H9 (cell line): Measurements from ENCODE around the gene MORC1. TPM values are rescaled to one million over a fixed set of nuclear protein-coding genes. Genes with fewer than 3 reads are reported as not detected.

Experiments used
- DNase-seq: peaks from one replicate; pipeline ENCODE4 v3.0.0-alpha.2; 2017
- H2AFZ ChIP-seq: one replicate; pipeline ENCODE4 v1.6.1; 2013; ENCODE audit warnings: mild to moderate bottlenecking, low read length, control low read depth, moderate library complexity
- H2AK5ac ChIP-seq: 2 replicates; pipeline ENCODE4 v1.6.1; 2013; ENCODE audit warnings: low read length, control low read depth, mixed read lengths; ENCODE audit not compliant: insufficient read length
- H2BK120ac ChIP-seq: one replicate; pipeline ENCODE4 v1.6.1; 2013; ENCODE audit warnings: low read depth, mild to moderate bottlenecking, low read length, control low read depth, inconsistent platforms; ENCODE audit not compliant: poor library complexity, severe bottlenecking
- H2BK12ac ChIP-seq: 2 replicates; pipeline ENCODE4 v1.6.1; 2013; ENCODE audit warnings: low read length, control low read depth, mixed read lengths, low read depth; ENCODE audit not compliant: insufficient read length
- H2BK15ac ChIP-seq: 2 replicates; pipeline ENCODE4 v1.6.1; 2013; ENCODE audit warnings: low read depth, low read length, control low read depth
- H2BK20ac ChIP-seq: one replicate; pipeline ENCODE4 v1.6.1; 2013; ENCODE audit warnings: low read depth, mild to moderate bottlenecking, low read length, control low read depth, inconsistent platforms; ENCODE audit not compliant: poor library complexity, severe bottlenecking
- H2BK5ac ChIP-seq: 2 replicates; pipeline ENCODE4 v1.6.1; 2013; ENCODE audit warnings: low read length, control low read depth, mixed read lengths; ENCODE audit not compliant: insufficient read length
- H3K14ac ChIP-seq: 2 replicates; pipeline ENCODE4 v1.6.1; 2013; ENCODE audit warnings: low read length, control low read depth; ENCODE audit not compliant: insufficient read depth
- H3K18ac ChIP-seq: 2 replicates; pipeline ENCODE4 v1.6.1; 2013; ENCODE audit warnings: low read depth, mild to moderate bottlenecking, mixed read lengths, low read length, control low read depth; ENCODE audit not compliant: insufficient read length
- H3K23ac ChIP-seq: 2 replicates; pipeline ENCODE4 v1.6.1; 2013; ENCODE audit warnings: low read length, control low read depth, mixed read lengths, low read depth; ENCODE audit not compliant: insufficient read length
- H3K23me2 ChIP-seq: 2 replicates; pipeline ENCODE4 v1.6.1; 2013; ENCODE audit warnings: low read depth, mild to moderate bottlenecking, mixed read lengths, low read length, control low read depth; ENCODE audit not compliant: insufficient read length, poor library complexity, severe bottlenecking
- H3K27ac ChIP-seq: 2 replicates; pipeline ENCODE4 v1.5.1; 2013; ENCODE audit warnings: low read length, control low read depth, mixed read lengths, low read depth; ENCODE audit not compliant: insufficient read length
- H3K27me3 ChIP-seq: 2 replicates; pipeline ENCODE4 v1.6.1; 2013; ENCODE audit warnings: low read length, control low read depth, inconsistent platforms; ENCODE audit not compliant: insufficient read depth
- H3K4ac ChIP-seq: 2 replicates; pipeline ENCODE4 v1.6.1; 2013; ENCODE audit warnings: low read depth, mild to moderate bottlenecking, control low read depth, inconsistent platforms, low read length, moderate library complexity
- H3K4me1 ChIP-seq: 2 replicates; pipeline ENCODE4 v1.6.1; 2013; ENCODE audit warnings: low read length, control low read depth, inconsistent platforms; ENCODE audit not compliant: insufficient read depth
- H3K4me2 ChIP-seq: 2 replicates; pipeline ENCODE4 v1.6.1; 2013; ENCODE audit warnings: low read length, control low read depth, mixed read lengths; ENCODE audit not compliant: insufficient read length, insufficient read depth
- H3K56ac ChIP-seq: 2 replicates; pipeline ENCODE4 v1.6.1; 2013; ENCODE audit warnings: low read depth, mild to moderate bottlenecking, mixed read lengths, low read length, control low read depth; ENCODE audit not compliant: insufficient read length
- H3K79me1 ChIP-seq: 2 replicates; pipeline ENCODE4 v1.6.1; 2013; ENCODE audit warnings: low read depth, mild to moderate bottlenecking, moderate library complexity, low read length, control low read depth, inconsistent platforms; ENCODE audit not compliant: insufficient read depth, poor library complexity, severe bottlenecking
- H3K79me2 ChIP-seq: 2 replicates; pipeline ENCODE4 v1.6.1; 2013; ENCODE audit warnings: low read length, control low read depth, inconsistent platforms; ENCODE audit not compliant: insufficient read depth
- H3K9ac ChIP-seq: 2 replicates; pipeline ENCODE4 v1.6.1; 2013; ENCODE audit warnings: low read length, control low read depth, mixed read lengths; ENCODE audit not compliant: insufficient read length; ENCODE audit errors: extremely low read depth
- H3K9me3 ChIP-seq: one replicate; pipeline ENCODE4 v1.6.1; 2013; ENCODE audit warnings: low read depth, low read length, inconsistent platforms; ENCODE audit not compliant: control insufficient read depth
- H3T11ph ChIP-seq: one replicate; pipeline ENCODE4 v1.6.1; 2013; ENCODE audit warnings: mild to moderate bottlenecking, low read length, control low read depth, inconsistent platforms
- H4K20me1 ChIP-seq: one replicate; pipeline ENCODE4 v1.6.1; 2013; ENCODE audit not compliant: control insufficient read depth, insufficient read length, insufficient read depth
- H4K5ac ChIP-seq: 2 replicates; pipeline ENCODE4 v1.6.1; 2013; ENCODE audit warnings: low read depth, mild to moderate bottlenecking, mixed read lengths, low read length, control low read depth; ENCODE audit not compliant: insufficient read length
- H4K8ac ChIP-seq: replicated peaks from 2 replicates; pipeline ENCODE4 v1.6.1; 2013; ENCODE audit warnings: low read length, control low read depth, mixed read lengths, low read depth; ENCODE audit not compliant: insufficient read length
- H4K91ac ChIP-seq: 2 replicates; pipeline ENCODE4 v1.6.1; 2013; ENCODE audit warnings: low read depth, mild to moderate bottlenecking, moderate library complexity, mixed read lengths, low read length, control low read depth; ENCODE audit not compliant: insufficient read length
- H3K27ac Mint-ChIP-seq, 3 experiments: 2 replicates in 2 of 3; 3 replicates in 1 of 3; pipeline ENCODE4 v1.8.0; 2020 to 2021; ENCODE audit warnings: mixed read lengths in 3 of 3, mild to moderate bottlenecking in 1 of 3, moderate library complexity in 1 of 3
- H3K27me3 Mint-ChIP-seq: 2 replicates; pipeline ENCODE4 v1.8.0; 2021; ENCODE audit warnings: low read depth, mild to moderate bottlenecking, moderate library complexity, mixed read lengths
- H3K36me3 Mint-ChIP-seq, 3 experiments: 2 replicates in 2 of 3; 3 replicates in 1 of 3; pipeline ENCODE4 v1.8.0; 2020 to 2021; ENCODE audit warnings: low read depth in 3 of 3, mixed read lengths in 3 of 3; ENCODE audit not compliant: insufficient read depth in 1 of 3
- H3K4me1 Mint-ChIP-seq, 2 experiments: 2 replicates each; pipeline ENCODE4 v1.8.0; 2020; ENCODE audit warnings: mixed read lengths in 2 of 2
- H3K4me3 Mint-ChIP-seq, 2 experiments: 2 replicates in 1 of 2; 3 replicates in 1 of 2; pipeline ENCODE4 v1.8.0; 2020 to 2021; ENCODE audit warnings: mild to moderate bottlenecking in 2 of 2, mixed read lengths in 2 of 2, moderate library complexity in 1 of 2
- H3K9me3 Mint-ChIP-seq, 2 experiments: 2 replicates in 1 of 2; 3 replicates in 1 of 2; pipeline ENCODE4 v1.8.0; 2020; ENCODE audit warnings: mild to moderate bottlenecking in 2 of 2, mixed read lengths in 2 of 2, moderate library complexity in 1 of 2
- WGBS: extraction: QIAGEN DNeasy Blood & Tissue Kit; methylation state at CpG from one replicate; pipeline ENCODE4 v1.1.7; 2013; ENCODE audit warnings: missing lambda C conversion rate, low lambda C conversion rate, mixed read lengths; ENCODE audit not compliant: insufficient read length; ENCODE audit errors: extremely low coverage; 5-methylcytosine and 5-hydroxymethylcytosine counted together
- total RNA-seq: library from RNA; stranded (reverse); gene quantifications from 2 replicates; pipeline ENCODE4 v1.2.1, GENCODE V29; 2021
- TF ChIP-seq, protein P1 (sequence below): fragments of 200-600 bp; sonication (generic); conservative IDR thresholded peaks from 3 replicates; pipeline ENCODE4 v1.8.0; 2021; ENCODE audit warnings: antibody characterized with exemption, mild to moderate bottlenecking

Gene MORC1
- total RNA-seq, 1 experiment from 2014 or later: not detected

GRCh38 chr3:109112946-109113760 lies 4.8 kb downstream of the MORC1 start:
- H4K91ac ChIP-seq: no peak overlapping the region
- no peaks in the 10 kb centered on the region for H3K4me1 ChIP-seq
- H2BK20ac ChIP-seq: no peak overlapping the region
- no peak overlapping the region for H3K23ac ChIP-seq
- DNase-seq: no peak
- no peaks in the 10 kb centered on the region for H4K20me1 ChIP-seq
- peaks cover 2% of the 10 kb centered on the region; the same call in 1 of the 2 replicates for H3K79me2 ChIP-seq
- no peak overlapping the region for H4K8ac ChIP-seq
- no peaks in the 10 kb centered on the region for H3K9me3 ChIP-seq
- no peak overlapping the region for H3K27ac Mint-ChIP-seq
- H3K56ac ChIP-seq: no peak overlapping the region
- no peak overlapping the region for H2AK5ac ChIP-seq
- no peak overlapping the region for H3K4ac ChIP-seq
- H3K27me3 Mint-ChIP-seq: no peaks in the 10 kb centered on the region
- H3K14ac ChIP-seq: no peak overlapping the region
- no peaks in the 10 kb centered on the region for H3K9me3 Mint-ChIP-seq
- no peak overlapping the region for H2BK120ac ChIP-seq
- no peak overlapping the region for H3K4me2 ChIP-seq
- no peak overlapping the region for H3K9ac ChIP-seq
- H3K27ac ChIP-seq: no peak overlapping the region
- no CpG with 5 or more reads among the region's 4 CpGs for WGBS
- no peak overlapping the region for H2BK15ac ChIP-seq
- no peak overlapping the region for H3T11ph ChIP-seq
- H2AFZ ChIP-seq: no peak overlapping the region
- H3K4me1 Mint-ChIP-seq: no peaks in the 10 kb centered on the region
- no peak overlapping the region for H3K4me3 Mint-ChIP-seq
- no peaks in the 10 kb centered on the region for H3K36me3 Mint-ChIP-seq
- no peak overlapping the region for H2BK5ac ChIP-seq
- no peaks in the 10 kb centered on the region for H3K27me3 ChIP-seq
- H3K79me1 ChIP-seq: no peaks in the 10 kb centered on the region
- no peak overlapping the region for H3K18ac ChIP-seq
- TF ChIP-seq, protein P1, sequence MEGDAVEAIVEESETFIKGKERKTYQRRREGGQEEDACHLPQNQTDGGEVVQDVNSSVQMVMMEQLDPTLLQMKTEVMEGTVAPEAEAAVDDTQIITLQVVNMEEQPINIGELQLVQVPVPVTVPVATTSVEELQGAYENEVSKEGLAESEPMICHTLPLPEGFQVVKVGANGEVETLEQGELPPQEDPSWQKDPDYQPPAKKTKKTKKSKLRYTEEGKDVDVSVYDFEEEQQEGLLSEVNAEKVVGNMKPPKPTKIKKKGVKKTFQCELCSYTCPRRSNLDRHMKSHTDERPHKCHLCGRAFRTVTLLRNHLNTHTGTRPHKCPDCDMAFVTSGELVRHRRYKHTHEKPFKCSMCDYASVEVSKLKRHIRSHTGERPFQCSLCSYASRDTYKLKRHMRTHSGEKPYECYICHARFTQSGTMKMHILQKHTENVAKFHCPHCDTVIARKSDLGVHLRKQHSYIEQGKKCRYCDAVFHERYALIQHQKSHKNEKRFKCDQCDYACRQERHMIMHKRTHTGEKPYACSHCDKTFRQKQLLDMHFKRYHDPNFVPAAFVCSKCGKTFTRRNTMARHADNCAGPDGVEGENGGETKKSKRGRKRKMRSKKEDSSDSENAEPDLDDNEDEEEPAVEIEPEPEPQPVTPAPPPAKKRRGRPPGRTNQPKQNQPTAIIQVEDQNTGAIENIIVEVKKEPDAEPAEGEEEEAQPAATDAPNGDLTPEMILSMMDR: no peak
- no peak overlapping the region for H2BK12ac ChIP-seq
- H4K5ac ChIP-seq: no peak overlapping the region
- no peaks in the 10 kb centered on the region for H3K23me2 ChIP-seq
